ENCODE measurements around the gene HIPK3.
"Not testable (repeated sequence)": the region's sequence is repeated elsewhere in the genome, so short reads cannot be mapped to it uniquely, and the experiment has no call there.

Gene HIPK3

GRCh38 chr11:33360642-33361041 lies 103.5 kb downstream of the HIPK3 start:
- DNase-seq (ENCODE audit: low read depth): no peak

GRCh38 chr11:33362051-33362910 lies 105.1 kb downstream of the HIPK3 start:
- DNase-seq (ENCODE audit: low read depth): peak; percentile 27

- no peak for DNase-seq (ENCODE audit: low read depth)
Measured at GRCh38 chr11:33366918-33367317, 109.7 kb downstream of the HIPK3 start.

DNA sequence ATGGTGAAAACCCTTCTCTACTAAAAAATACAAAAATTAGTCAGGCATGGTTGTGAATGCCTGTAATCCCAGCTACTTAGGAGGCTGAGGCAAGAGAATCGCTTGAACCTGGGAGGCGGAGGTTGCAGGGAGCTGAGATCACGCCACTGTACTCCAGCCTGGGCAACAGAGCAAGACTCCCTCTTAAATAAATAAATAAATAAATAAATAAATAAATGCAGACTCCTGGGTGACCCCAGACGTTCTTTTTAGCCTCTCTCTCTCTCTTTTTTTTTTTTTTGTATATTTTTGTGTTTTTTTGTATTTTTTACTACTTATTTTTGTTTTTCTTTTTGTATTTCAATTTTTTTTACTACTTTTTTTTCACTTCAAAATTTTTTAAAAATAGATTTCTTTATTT lies 111.3 kb downstream of the HIPK3 start:
- not testable (repeated sequence) for DNase-seq (ENCODE audit: low read depth)

- DNase-seq (ENCODE audit: low read depth): no peak
Measured at GRCh38 chr11:33368931-33369330, 111.8 kb downstream of the HIPK3 start.

- no peak for DNase-seq (ENCODE audit: low read depth)
Measured at GRCh38 chr11:33373636-33374035, 116.5 kb downstream of the HIPK3 start.

DNA sequence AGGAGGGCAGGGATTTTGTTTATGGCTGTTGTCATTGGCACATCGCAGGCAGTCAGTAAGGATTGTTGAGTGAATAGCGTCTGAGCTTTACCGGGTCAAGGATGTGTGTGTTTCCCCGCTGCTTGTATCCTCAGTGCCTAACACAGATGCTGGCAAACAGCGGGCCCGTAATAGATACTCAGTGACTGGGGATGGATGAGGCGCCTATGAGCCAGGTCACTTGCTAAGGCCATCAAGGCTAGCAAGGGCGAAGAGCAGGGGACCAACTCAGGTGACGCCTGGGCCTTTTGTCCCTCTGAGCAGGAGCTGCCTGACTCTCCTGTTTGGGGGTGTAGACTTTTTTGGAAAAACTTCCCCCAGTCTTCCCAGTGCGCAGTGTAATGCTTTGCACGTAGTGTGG lies 118.1 kb downstream of the HIPK3 start:
- no peak for DNase-seq (ENCODE audit: low read depth)

- DNase-seq (ENCODE audit: low read depth): peak; percentile 14
Measured at GRCh38 chr11:33375688-33376311, 118.6 kb downstream of the HIPK3 start, which contains the start of gene KIAA1549L. Gene KIAA1549L (plus strand): TSS chr11:33376108.

DNA sequence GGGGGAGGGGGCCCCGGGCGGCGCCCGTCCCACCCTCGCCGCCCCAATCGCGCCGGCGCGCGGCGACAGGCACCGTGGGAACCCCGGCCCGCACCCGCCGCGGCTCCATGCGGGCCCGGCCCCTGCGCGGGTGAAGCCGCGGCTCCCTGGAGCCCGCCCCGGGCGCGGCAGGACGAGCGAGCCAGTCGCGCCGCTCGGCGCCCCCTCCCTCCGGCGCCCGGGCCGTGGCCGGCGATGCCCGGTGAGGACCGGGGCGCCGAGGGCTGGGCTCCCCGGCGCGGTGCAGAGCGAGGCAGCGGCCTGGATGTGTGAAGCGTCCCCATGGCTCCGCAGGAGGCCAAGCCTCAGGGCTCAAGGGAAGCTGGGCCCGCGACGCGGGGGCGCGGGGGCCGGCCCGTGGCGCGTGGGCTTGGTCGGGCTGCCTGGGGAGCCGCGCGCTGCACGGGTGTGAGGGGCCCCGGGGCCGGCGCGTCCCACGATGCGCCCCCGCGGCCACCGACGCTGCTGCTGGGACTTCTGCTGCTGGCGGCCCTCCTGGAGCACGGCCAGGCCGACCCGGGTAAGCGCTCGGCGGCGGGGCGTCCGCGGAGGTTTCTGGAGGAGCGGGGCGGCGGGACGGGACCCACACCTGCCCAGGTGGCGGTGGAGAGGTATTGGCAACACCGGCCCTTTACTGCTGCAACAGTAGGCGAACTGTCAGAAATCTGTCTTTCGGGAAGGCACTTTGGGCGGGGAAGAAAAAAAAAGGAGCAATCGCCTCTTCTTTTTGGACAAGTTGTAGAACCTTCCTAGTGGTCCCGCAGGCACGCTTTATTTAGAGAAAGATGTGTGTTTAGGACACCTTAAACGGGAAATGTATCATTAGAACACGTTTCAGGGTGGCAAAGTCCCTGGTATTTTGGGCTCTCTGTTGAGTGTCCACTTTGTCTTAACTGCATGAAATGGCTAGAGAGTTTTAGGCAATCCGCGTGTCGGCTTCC lies 119.4 kb downstream of the HIPK3 start:
- no peak for DNase-seq (ENCODE audit: low read depth)

GRCh38 chr11:33377412-33378370 lies 120.5 kb downstream of the HIPK3 start:
- DNase-seq (ENCODE audit: low read depth): peak; percentile 7

DNA sequence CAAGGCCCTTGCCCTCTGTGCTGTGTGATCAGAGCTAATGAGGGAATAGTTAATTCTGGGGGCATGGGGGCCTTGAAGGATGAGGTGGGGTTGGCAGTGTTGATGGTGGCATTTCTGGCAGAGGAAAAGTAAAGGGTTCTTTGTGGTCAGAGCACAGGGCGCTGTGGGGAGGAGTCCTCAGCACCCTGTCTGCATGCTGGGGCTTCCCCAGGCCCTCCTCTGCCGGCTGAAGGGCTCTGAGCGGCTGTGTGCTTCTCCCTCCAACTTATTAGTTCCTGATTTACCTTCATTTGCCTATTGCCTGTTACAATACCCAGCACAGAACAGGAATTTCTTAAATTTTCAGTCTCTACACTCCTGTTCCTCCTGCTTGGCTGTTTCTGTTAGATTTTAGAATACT lies 122.8 kb downstream of the HIPK3 start:
- no peak for DNase-seq (ENCODE audit: low read depth)

GRCh38 chr11:33383075-33383919 lies 126.1 kb downstream of the HIPK3 start:
- no peak for DNase-seq (ENCODE audit: low read depth)

- DNase-seq (ENCODE audit: low read depth): no peak
Measured at GRCh38 chr11:33383920-33384209, 126.7 kb downstream of the HIPK3 start.

- DNase-seq (ENCODE audit: low read depth): no peak
Measured at GRCh38 chr11:33384220-33384619, 127.0 kb downstream of the HIPK3 start.

DNA sequence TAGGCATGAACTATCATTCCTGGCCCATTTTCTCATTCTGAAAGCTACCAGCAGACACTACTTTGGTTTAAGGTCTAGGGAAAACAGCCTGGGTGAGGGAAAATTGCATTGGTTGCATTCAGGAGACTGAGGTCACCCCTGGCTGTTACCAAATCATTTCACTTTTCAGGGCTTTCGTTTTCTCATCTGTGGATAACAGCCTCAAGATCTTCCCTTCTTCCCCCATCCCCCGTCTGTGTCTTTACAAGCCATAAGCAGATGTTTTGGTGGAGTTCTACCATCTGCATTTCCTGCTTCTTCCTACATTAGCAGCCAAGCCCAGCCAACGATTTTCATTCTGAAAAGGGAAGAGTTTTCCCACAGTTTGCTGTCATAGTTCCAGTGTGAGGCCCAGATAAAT lies 130.4 kb downstream of the HIPK3 start:
- DNase-seq (ENCODE audit: low read depth): no peak

GRCh38 chr11:33387996-33388395 lies 130.8 kb downstream of the HIPK3 start:
- no peak for DNase-seq (ENCODE audit: low read depth)

DNA sequence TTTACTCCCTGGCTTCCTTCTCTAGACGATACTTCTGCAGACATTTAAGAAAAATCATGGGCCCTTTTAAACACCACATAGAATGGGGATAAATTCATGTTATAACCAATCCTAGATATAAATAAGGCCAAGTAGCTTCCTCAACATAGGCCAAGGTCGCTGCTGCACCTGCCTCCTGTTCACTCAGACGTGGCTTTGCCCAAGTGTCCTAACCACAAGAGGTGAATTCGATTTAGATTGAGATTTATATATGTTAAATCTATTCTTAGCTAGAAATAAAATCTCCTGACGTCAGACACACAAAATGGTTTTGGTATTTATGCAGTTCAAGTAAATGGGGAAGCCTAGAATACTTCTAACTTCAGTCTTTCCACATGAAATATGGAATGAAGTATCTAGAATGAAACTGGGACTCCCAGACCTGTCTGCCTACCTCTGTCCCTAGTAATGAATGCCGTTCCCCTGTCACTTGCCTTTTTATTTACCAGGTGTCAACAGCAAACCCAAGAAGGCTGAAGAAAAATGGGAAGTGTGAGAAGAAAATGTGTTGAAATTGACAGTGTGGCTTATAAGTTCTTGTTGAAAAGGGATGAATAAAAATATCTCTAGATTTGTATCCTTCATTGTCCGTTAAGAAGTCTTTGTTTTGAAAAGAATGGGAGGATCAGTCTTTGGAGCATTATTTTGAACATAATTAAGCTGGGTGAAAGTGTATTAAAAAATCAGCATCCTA lies 131.8 kb downstream of the HIPK3 start:
- DNase-seq (ENCODE audit: low read depth): no peak

DNA sequence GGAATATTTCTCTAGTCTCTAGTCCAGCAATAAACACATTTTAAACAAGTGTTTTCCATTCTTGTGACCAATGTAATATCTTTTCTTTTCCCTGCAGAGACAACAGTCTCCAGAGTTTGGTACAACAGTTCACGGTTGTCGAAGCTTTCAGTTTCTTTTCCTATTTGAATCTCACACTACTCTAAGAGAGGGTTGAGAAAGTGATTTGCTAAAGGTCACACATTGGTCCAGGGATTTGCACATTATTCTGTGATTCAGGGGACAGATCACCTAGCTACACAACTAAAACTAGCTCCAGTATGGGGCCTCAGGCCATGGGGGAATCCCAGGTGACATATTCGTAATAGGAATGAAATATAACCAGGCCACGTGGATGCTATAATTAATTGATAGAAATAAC lies 132.5 kb downstream of the HIPK3 start:
- no peak for DNase-seq (ENCODE audit: low read depth)
